HepG2 (cell line): ENCODE results near the gene PKLR. TPM values are rescaled to one million over a fixed set of nuclear protein-coding genes. Genes with fewer than 3 reads are reported as not detected.

Experiments
- ATAC-seq: fragments of 200-7000 bp; cut with Tn5 transposase; 3 replicates; pipeline ENCODE4 v1.9.1; 2020; ENCODE audit warnings: mild to moderate bottlenecking, moderate library complexity
- BruUV-seq: library from RNA; stranded (reverse); fragments of 400-500 nt; replicated peaks from 2 replicates; lab custom pipeline; 2021; lab: Mats Ljungman, UMichigan
- CTCF ChIA-PET: fragments of 300-600 bp; formaldehyde crosslinking; extraction: SDS; loops from one replicate; lab custom pipeline; 2021; ENCODE audit warnings: low total read pairs, inconsistent platforms, low intra/inter-chr PET ratio; lab: Yijun Ruan, JAX
- POLR2A ChIA-PET: fragments of 350-600 bp; sonication (Branson Sonifier 250); formaldehyde crosslinking; loops from one replicate; lab custom pipeline; 2020; ENCODE audit warnings: antibody characterized with exemption, inconsistent platforms; lab: Yijun Ruan, JAX
- DNase-seq: peaks from one replicate; pipeline ENCODE4 v3.0.0-alpha.2; 2015; ENCODE audit warnings: low spot score
- FAIRE-seq: peaks from 3 replicates; lab custom pipeline; 2011; peaks lifted over from hg19 to GRCh38; lab: Jason Lieb, UNC
- H2AFZ ChIP-seq: one replicate; pipeline ENCODE4 v1.6.1; 2011; ENCODE audit warnings: low read length, inconsistent platforms
- H3K27ac ChIP-seq: fragments of 300-600 bp; 3 replicates; pipeline ENCODE4 v1.8.0; 2011; ENCODE audit warnings: mixed run types, mild to moderate bottlenecking, mixed read lengths, low read length, inconsistent platforms; ENCODE audit not compliant: insufficient read depth; ENCODE audit errors: extremely low read length
- H3K27me3 ChIP-seq, 2 experiments: fragments of 200-600 bp in 1 of 2; 2 replicates in 1 of 2; 3 replicates in 1 of 2; pipeline versions ENCODE4 v1.6.0 to v1.8.0; 2011; ENCODE audit warnings: low read length in 2 of 2, mild to moderate bottlenecking in 2 of 2, moderate library complexity in 2 of 2, inconsistent platforms in 1 of 2; ENCODE audit not compliant: insufficient read depth in 2 of 2, control insufficient read depth in 1 of 2
- H3K36me3 ChIP-seq, 2 experiments: fragments of 200-600 bp in 1 of 2; replicated peaks in 1 of 2; 2 replicates in 1 of 2; 3 replicates in 1 of 2; pipeline versions ENCODE4 v1.5.1 to v1.8.0; 2011; ENCODE audit warnings: low read length in 2 of 2, inconsistent platforms in 1 of 2; ENCODE audit not compliant: insufficient read depth in 2 of 2, control insufficient read depth in 1 of 2
- H3K4me1 ChIP-seq: 2 replicates; pipeline ENCODE4 v1.5.1; 2012; ENCODE audit warnings: low read length, inconsistent platforms; ENCODE audit not compliant: insufficient read depth
- H3K4me2 ChIP-seq: 2 replicates; pipeline ENCODE4 v1.6.0; 2011; ENCODE audit warnings: low read depth, low read length, inconsistent platforms
- H3K4me3 ChIP-seq, 3 experiments: fragments of 200-600 bp in 1 of 3; sonication (generic), shearing (Covaris generic) in 1 of 3; replicated peaks in 1 of 3; 2 replicates each; pipeline ENCODE4 v1.5.1; 2011 to 2016; ENCODE audit warnings: low read length in 3 of 3, inconsistent platforms in 2 of 3, low read depth in 2 of 3, mild to moderate bottlenecking in 2 of 3, control low read depth in 1 of 3, mixed read lengths in 1 of 3; ENCODE audit not compliant: insufficient read depth in 1 of 3
- H3K79me2 ChIP-seq: one replicate; pipeline ENCODE4 v1.6.1; 2011; ENCODE audit warnings: low read length, inconsistent platforms; ENCODE audit not compliant: insufficient read depth
- H3K9ac ChIP-seq: 2 replicates; pipeline ENCODE4 v1.6.0; 2011; ENCODE audit warnings: mild to moderate bottlenecking, low read depth, low read length, inconsistent platforms; ENCODE audit not compliant: insufficient read depth
- H3K9me3 ChIP-seq: 2 replicates; pipeline ENCODE4 v1.5.1; 2012; ENCODE audit warnings: mild to moderate bottlenecking, low read length
- H4K20me1 ChIP-seq: 2 replicates; pipeline ENCODE4 v1.6.0; 2011; ENCODE audit warnings: inconsistent platforms, mild to moderate bottlenecking, low read length, moderate library complexity; ENCODE audit not compliant: insufficient read depth
- KAT8 ChIP-seq: IDR thresholded peaks from 2 replicates; pipeline ENCODE4 v1.6.1; 2016; ENCODE audit warnings: missing genetic modification reagents, missing compliant biosample characterization
- MEF2D ChIP-seq: sonication (generic); formaldehyde crosslinking; IDR thresholded peaks from 2 replicates; pipeline ENCODE4 v1.5.1; 2020; ENCODE audit warnings: mild to moderate bottlenecking, missing genetic modification reagents
- MTF2 ChIP-seq: sonication (generic); formaldehyde crosslinking; IDR thresholded peaks from 2 replicates; pipeline ENCODE4 v1.5.0; 2020; ENCODE audit warnings: missing genetic modification reagents, borderline replicate concordance
- POGZ ChIP-seq: sonication (generic); formaldehyde crosslinking; IDR thresholded peaks from 2 replicates; pipeline ENCODE4 v1.4.0; 2020; ENCODE audit warnings: mild to moderate bottlenecking, missing genetic modification reagents
- RFX3 ChIP-seq: IDR thresholded peaks from 2 replicates; pipeline ENCODE4 v1.6.1; 2016; ENCODE audit warnings: missing biosample characterization, missing genetic modification reagents
- SP1 ChIP-seq, 2 experiments: fragments of 450-650 bp in 1 of 2; sonication (generic) in 1 of 2; formaldehyde crosslinking in 1 of 2; IDR thresholded peaks; 2 replicates each; pipeline versions ENCODE4 v1.4.0 to v1.6.1; 2016 to 2020; ENCODE audit warnings: missing genetic modification reagents in 1 of 2
- TRIM24 ChIP-seq: sonication (generic); formaldehyde crosslinking; IDR thresholded peaks from 2 replicates; pipeline ENCODE4 v1.8.0; 2022; ENCODE audit warnings: mild to moderate bottlenecking, missing genetic modification reagents
- ZBTB1 ChIP-seq: sonication (generic); formaldehyde crosslinking; IDR thresholded peaks from 2 replicates; pipeline ENCODE4 v1.4.0; 2020; ENCODE audit warnings: missing genetic modification reagents, borderline replicate concordance
- ZBTB42 ChIP-seq: sonication (generic); formaldehyde crosslinking; IDR thresholded peaks from 2 replicates; pipeline ENCODE4 v1.5.0; 2020; ENCODE audit warnings: mild to moderate bottlenecking, missing genetic modification reagents
- ZNF160 ChIP-seq: sonication (generic); formaldehyde crosslinking; IDR thresholded peaks from 2 replicates; pipeline ENCODE4 v1.8.0; 2022; ENCODE audit warnings: mild to moderate bottlenecking, inconsistent platforms, missing genetic modification reagents
- ZNF17 ChIP-seq: sonication (generic); formaldehyde crosslinking; IDR thresholded peaks from 2 replicates; pipeline ENCODE4 v1.5.0; 2020; ENCODE audit warnings: mild to moderate bottlenecking, missing genetic modification reagents
- ZNF234 ChIP-seq: sonication (generic); formaldehyde crosslinking; conservative IDR thresholded peaks from 2 replicates; pipeline ENCODE4 v1.5.1; 2020; ENCODE audit warnings: mild to moderate bottlenecking, missing genetic modification reagents
- ZNF256 ChIP-seq: sonication (generic); formaldehyde crosslinking; conservative IDR thresholded peaks from 2 replicates; pipeline ENCODE4 v1.4.0; 2020; ENCODE audit warnings: missing genetic modification reagents
- ZNF737 ChIP-seq: sonication (generic); formaldehyde crosslinking; IDR thresholded peaks from 2 replicates; pipeline ENCODE4 v1.5.0; 2020; ENCODE audit warnings: missing genetic modification reagents, mild to moderate bottlenecking, borderline replicate concordance
- ZNF777 ChIP-seq: sonication (generic); formaldehyde crosslinking; IDR thresholded peaks from 2 replicates; pipeline ENCODE4 v1.4.0; 2020; ENCODE audit warnings: missing genetic modification reagents
- ZNF879 ChIP-seq: sonication (generic); formaldehyde crosslinking; IDR thresholded peaks from 2 replicates; pipeline ENCODE4 v1.8.1; 2023; ENCODE audit warnings: missing genetic modification reagents
- WGBS: methylation state at CpG from one replicate; pipeline ENCODE4 v1.1.6; 2017; ENCODE audit warnings: low lambda C conversion rate; 5-methylcytosine and 5-hydroxymethylcytosine counted together
- in situ Hi-C: cut with HindIII; loops from 2 replicates; pipeline ENCODE4 v1.10.0; 2017; ENCODE audit warnings: low pct_unique_long_range_greater_than_20kb; ENCODE audit not compliant: extremely low pct_ligation_motif_present
- intact Hi-C: fragments of 100-400 bp; cut with micrococcal nuclease; formaldehyde crosslinking; loops from one replicate; pipeline ENCODE4 v1.10.0; 2022; ENCODE audit not compliant: unreplicated experiment
- polyA plus RNA-seq, 8 experiments: library from polyadenylated mRNA; depleted of rRNA in 3 of 8; stranded (reverse) in 7 of 8; unstranded in 1 of 8; fragments of >200 nt; fragmentation: Illumina TruSeq in 4 of 8; extraction: Trizol in 4 of 8; gene quantifications; 2 replicates each; pipeline versions ENCODE4 v1.2.1 to v1.2.3, GENCODE V29; 2011 to 2016; ENCODE audit warnings: low read depth in 4 of 8, missing spikeins in 1 of 8, mixed read lengths in 1 of 8; ENCODE audit not compliant: insufficient read depth in 1 of 8
- total RNA-seq, 5 experiments: library from RNA; depleted of rRNA; stranded (reverse); fragments of >200 nt; fragmentation: Illumina TruSeq; extraction: Trizol; gene quantifications; 2 replicates each; pipeline ENCODE4 v1.2.3, GENCODE V29; 2016; ENCODE audit warnings: low read depth in 1 of 5
- TF ChIP-seq, protein P1 (sequence below): sonication (generic); formaldehyde crosslinking; IDR thresholded peaks from 2 replicates; pipeline ENCODE4 v1.8.0; 2022; ENCODE audit warnings: low read depth, missing genetic modification reagents
- TF ChIP-seq, protein P2 (sequence below): sonication (generic); formaldehyde crosslinking; IDR thresholded peaks from 2 replicates; pipeline ENCODE4 v1.8.1; 2023; ENCODE audit warnings: mild to moderate bottlenecking, moderate library complexity, missing genetic modification reagents
- TF ChIP-seq, protein P3 (sequence below): sonication (generic); formaldehyde crosslinking; IDR thresholded peaks from 2 replicates; pipeline ENCODE4 v1.4.0; 2020; ENCODE audit warnings: mild to moderate bottlenecking, low read depth, missing genetic modification reagents

PKLR gene
- total and polyA plus RNA-seq, 2 of the 13 experiments (the other 11 are each of a cell fraction or from before 2014, with no cell fraction given) = 10.3 to 29.3 TPM

DNA sequence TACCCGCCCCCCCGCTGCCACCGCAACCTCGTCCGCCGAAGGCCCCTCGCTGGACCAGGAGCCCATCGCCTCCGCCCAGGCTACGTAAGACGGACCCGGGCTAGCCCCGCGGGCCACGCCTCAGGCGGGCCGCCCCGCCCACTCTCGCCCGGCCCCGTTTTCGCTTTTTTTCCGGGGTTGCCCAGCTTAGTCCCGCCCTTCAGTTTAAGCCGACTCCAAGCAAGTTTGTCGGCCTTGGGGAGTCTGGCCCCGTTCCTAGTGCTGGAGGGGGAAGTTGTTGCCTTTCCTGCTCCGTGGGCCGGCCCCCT is 22.4 kb upstream of the PKLR start (continued):
- TF ChIP-seq ZNF160 (CRISPR knock-in tag) (0 out of 2 replicates have a peak, but pooled peaks have one; percentile 45), MEF2D (no peak)
- TF ChIP-seq, protein P1, sequence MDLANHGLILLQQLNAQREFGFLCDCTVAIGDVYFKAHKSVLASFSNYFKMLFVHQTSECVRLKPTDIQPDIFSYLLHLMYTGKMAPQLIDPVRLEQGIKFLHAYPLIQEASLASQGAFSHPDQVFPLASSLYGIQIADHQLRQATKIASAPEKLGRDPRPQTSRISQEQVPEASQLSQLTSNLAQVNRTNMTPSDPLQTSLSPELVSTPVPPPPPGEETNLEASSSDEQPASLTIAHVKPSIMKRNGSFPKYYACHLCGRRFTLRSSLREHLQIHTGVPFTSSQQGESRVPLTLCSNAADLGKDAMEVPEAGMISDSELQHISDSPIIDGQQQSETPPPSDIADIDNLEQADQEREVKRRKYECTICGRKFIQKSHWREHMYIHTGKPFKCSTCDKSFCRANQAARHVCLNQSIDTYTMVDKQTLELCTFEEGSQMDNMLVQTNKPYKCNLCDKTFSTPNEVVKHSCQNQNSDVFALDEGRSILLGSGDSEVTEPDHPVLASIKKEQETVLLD (CRISPR knock-in tag) = 0 out of 2 replicates have a peak, but pooled peaks have one; percentile 27
- TF ChIP-seq, protein P2, sequence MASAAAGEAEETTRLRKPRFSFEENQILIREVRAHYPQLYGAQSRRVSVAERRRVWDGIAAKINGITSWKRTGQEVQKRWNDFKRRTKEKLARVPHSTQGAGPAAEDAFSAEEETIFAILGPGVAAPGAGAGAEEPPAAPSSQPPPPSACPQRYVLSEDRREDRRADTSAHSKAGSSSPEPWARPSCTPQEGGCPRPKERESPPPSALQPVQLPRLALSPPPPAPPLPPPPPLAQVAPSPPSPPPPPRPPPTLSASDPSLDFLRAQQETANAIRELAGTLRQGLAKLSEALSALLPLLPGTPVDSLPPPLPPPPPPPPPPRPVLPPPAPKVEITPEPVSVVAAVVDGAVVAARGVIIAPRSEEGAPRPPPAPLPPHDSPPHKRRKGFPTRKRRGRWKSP (CRISPR knock-in tag) = no peak
- TF ChIP-seq, protein P3, sequence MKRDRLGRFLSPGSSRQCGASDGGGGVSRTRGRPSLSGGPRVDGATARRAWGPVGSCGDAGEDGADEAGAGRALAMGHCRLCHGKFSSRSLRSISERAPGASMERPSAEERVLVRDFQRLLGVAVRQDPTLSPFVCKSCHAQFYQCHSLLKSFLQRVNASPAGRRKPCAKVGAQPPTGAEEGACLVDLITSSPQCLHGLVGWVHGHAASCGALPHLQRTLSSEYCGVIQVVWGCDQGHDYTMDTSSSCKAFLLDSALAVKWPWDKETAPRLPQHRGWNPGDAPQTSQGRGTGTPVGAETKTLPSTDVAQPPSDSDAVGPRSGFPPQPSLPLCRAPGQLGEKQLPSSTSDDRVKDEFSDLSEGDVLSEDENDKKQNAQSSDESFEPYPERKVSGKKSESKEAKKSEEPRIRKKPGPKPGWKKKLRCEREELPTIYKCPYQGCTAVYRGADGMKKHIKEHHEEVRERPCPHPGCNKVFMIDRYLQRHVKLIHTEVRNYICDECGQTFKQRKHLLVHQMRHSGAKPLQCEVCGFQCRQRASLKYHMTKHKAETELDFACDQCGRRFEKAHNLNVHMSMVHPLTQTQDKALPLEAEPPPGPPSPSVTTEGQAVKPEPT (CRISPR knock-in tag) = 0 out of 2 replicates have a peak, but pooled peaks have one; percentile 25

DNA sequence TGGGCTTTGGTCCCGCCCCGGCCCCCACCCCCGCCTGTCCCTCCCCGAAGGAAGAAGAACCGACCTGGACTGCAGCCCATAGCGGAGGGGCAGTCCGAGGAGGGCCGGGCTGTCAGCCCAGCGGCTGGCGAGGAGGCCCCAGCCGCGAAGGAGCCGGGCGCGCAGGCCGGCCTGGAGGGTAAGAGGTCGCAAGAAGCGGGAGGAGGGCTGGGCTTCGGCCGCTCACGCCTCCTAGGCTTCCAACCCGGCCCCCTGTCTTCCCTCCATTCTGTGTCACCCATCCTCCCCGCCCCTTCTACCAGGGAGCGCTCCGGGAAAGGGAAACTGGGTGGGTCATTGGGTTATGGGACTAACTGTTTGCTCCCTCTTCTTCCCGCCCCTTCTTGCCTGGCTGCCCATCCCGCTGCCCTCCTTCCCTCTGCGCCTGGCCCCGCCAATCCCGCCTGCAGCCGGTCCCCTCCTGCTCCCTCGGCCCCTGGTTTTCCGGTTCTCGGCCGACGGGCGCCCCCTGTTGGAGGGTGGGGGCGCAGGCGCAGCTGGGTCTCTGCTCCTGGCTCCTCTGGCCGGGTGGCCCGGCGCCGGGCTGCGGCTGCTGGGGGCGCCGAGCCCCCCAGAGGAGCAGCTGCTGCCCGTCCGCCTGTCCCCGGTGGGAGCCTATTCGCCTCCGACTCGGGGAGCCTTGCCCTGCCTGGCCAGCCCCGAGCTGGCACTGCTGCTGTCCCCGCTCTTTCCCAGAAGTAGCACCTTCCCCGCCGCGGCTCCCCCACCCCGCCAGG is 21.9 kb upstream of the PKLR start:
- BruUV-seq = no TSS peak
- intact Hi-C loops = loop anchor here (1.0 to 5.0 kb wide), 4 partner anchors 15 to 269 kb away; partner anchors contain the start of genes FDPS, HCN3, MTX1 and THBS3
- H3K4me1 ChIP-seq = peaks cover 36% of the 10 kb centered on the region
- no peak for TF ChIP-seq SP1 (IDR thresholded peaks at IDR 0.05)
- peak; percentile 69 for TF ChIP-seq SP1 (CRISPR knock-in tag; IDR thresholded peaks at IDR 0.05)
- no peak for TF ChIP-seq ZNF879 (CRISPR knock-in tag)
- peak; percentile 47; the same call in 1 of the 2 replicates for TF ChIP-seq KAT8 (CRISPR knock-in tag)
- TF ChIP-seq ZNF777 = no peak
- TF ChIP-seq POGZ (CRISPR knock-in tag) = no peak
- TF ChIP-seq ZNF256 = no peak
- TF ChIP-seq MTF2 (CRISPR knock-in tag) = no peak
- no peak for TF ChIP-seq ZBTB42 (CRISPR knock-in tag)
- no peak for TF ChIP-seq ZNF737
- TF ChIP-seq ZBTB1 (CRISPR knock-in tag) = no peak
- TF ChIP-seq ZNF17 = no peak
- TF ChIP-seq RFX3 = no peak
- TF ChIP-seq ZNF234 = no peak
- no peak for TF ChIP-seq TRIM24 (CRISPR knock-in tag)

More for the DNA sequence above, 21.9 kb upstream of the PKLR start:
- H3K4me2 ChIP-seq = peak overlapping the region; percentile 80
- POLR2A ChIA-PET = interaction anchor here (0.5 to 4.3 kb wide), 15 partner anchors 14 to 82 kb away, joined by 3 to 38 read pairs (median 3); partner anchors contain the start of genes CLK2, ENTREP3, FDPS and HCN3
- FAIRE-seq (peak; percentile 78), DNase-seq (peak; percentile 91), ATAC-seq (peak; percentile 49)
- H3K4me3 ChIP-seq = peak overlapping the region; percentile 80 to 94 (median 81)
- no peaks in the 10 kb centered on the region for H3K9me3 ChIP-seq
- no peaks in the 10 kb centered on the region; the same call in none of the 2 replicates for H4K20me1 ChIP-seq
- peak overlapping the region; percentile 51; the same call in 1 of the 2 replicates for H3K9ac ChIP-seq
- WGBS = under 1% methylated on average over 20 of the region's 58 CpGs
- H3K36me3 ChIP-seq = peaks cover 7 to 30% of the 10 kb centered on the region in 2 experiments; a peak in 4 of 5 replicates
- H2AFZ ChIP-seq = no peak overlapping the region
- H3K79me2 ChIP-seq = peaks cover 5% of the 10 kb centered on the region
- CTCF ChIA-PET = interaction anchor here (1.1 to 4.5 kb wide), 4 partner anchors 43 to 72 kb away, joined by 3 to 71 read pairs (median 12); partner anchors contain the start of gene HCN3
- peak overlapping the region; percentile 71 for H3K27ac ChIP-seq
- in situ Hi-C loops = no loop called here
- H3K27me3 ChIP-seq = no peaks in the 10 kb centered on the region; a peak in 1 of 5 replicates
